ENCODE data around the gene CCNB2.
"Not testable (repeated sequence)": the region's sequence is repeated elsewhere in the genome, so short reads cannot be mapped to it uniquely, and the experiment has no call there.

CCNB2 gene

DNA sequence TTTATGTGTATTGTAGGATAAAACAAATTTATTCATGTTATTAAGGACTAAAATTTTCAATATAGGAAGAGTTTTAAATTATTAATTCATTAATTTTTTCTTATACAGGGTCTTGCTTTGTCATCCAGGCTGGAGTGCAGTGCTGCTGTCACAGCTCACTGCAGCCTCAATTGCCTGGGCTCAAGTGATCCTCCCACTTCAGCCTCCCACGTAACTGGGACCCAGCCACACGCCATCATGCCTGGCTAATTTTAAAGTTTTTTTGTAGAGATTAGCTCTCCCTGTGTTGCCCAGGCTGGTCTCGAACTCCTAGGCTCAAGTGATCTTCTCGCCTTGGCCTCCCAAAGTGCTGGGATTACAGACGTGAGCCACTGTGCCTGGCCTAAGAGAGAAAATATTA, 14.7 kb downstream of the CCNB2 start:
- no peak overlapping the region for H3K4me2 ChIP-seq (ENCODE audit: low read length)
- H3K79me2 ChIP-seq (ENCODE audit: low read length), result peaks cover 3% of the 10 kb centered on the region; the same call in 1 of the 2 replicates
- no peak overlapping the region for H2AFZ ChIP-seq (ENCODE audit: low read depth, low read length)
- peaks cover 7% of the 10 kb centered on the region; the same call in 1 of the 2 replicates for H4K20me1 ChIP-seq (ENCODE audit: insufficient read depth, low read length)
- no peak overlapping the region for H3K27ac ChIP-seq (ENCODE audit: low read length)
- H3K9ac ChIP-seq (ENCODE audit: low read length), result no peak overlapping the region
- H3K4me1 ChIP-seq (ENCODE audit: low read length), result no peaks in the 10 kb centered on the region
- H3K36me3 ChIP-seq (replicated peaks; ENCODE audit: low read depth, low read length), result peaks cover 71% of the 10 kb centered on the region
- no peaks in the 10 kb centered on the region for H3K9me3 ChIP-seq (ENCODE audit: insufficient read depth, low read length)
- TF ChIP-seq, protein P1, sequence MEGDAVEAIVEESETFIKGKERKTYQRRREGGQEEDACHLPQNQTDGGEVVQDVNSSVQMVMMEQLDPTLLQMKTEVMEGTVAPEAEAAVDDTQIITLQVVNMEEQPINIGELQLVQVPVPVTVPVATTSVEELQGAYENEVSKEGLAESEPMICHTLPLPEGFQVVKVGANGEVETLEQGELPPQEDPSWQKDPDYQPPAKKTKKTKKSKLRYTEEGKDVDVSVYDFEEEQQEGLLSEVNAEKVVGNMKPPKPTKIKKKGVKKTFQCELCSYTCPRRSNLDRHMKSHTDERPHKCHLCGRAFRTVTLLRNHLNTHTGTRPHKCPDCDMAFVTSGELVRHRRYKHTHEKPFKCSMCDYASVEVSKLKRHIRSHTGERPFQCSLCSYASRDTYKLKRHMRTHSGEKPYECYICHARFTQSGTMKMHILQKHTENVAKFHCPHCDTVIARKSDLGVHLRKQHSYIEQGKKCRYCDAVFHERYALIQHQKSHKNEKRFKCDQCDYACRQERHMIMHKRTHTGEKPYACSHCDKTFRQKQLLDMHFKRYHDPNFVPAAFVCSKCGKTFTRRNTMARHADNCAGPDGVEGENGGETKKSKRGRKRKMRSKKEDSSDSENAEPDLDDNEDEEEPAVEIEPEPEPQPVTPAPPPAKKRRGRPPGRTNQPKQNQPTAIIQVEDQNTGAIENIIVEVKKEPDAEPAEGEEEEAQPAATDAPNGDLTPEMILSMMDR (IDR thresholded peaks at IDR 0.05; ENCODE audit: low read depth, low read length), result no peak
- TF ChIP-seq EZH2phosphoT487 (IDR thresholded peaks at IDR 0.05; ENCODE audit: low read depth), result no peak
- H3K27me3 ChIP-seq (ENCODE audit: low read depth, low read length), result no peaks in the 10 kb centered on the region
- H3K4me3 ChIP-seq (ENCODE audit: low read length), result no peak overlapping the region

GRCh38 chr15:59120937-59121336, 16.0 kb downstream of the CCNB2 start:
- peaks cover 68% of the 10 kb centered on the region for H3K36me3 ChIP-seq (replicated peaks; ENCODE audit: low read depth, low read length)
- no peaks in the 10 kb centered on the region for H3K4me1 ChIP-seq (ENCODE audit: low read length)
- peaks cover 7% of the 10 kb centered on the region; the same call in 1 of the 2 replicates for H4K20me1 ChIP-seq (ENCODE audit: insufficient read depth, low read length)
- no peak overlapping the region for H3K9ac ChIP-seq (ENCODE audit: low read length)
- no peak overlapping the region for H3K4me2 ChIP-seq (ENCODE audit: low read length)
- H3K9me3 ChIP-seq (ENCODE audit: insufficient read depth, low read length), result no peaks in the 10 kb centered on the region
- H3K27me3 ChIP-seq (ENCODE audit: low read depth, low read length), result no peaks in the 10 kb centered on the region
- no peak overlapping the region for H3K27ac ChIP-seq (ENCODE audit: low read length)
- H3K4me3 ChIP-seq (ENCODE audit: low read length), result no peak overlapping the region
- H2AFZ ChIP-seq (ENCODE audit: low read depth, low read length), result no peak overlapping the region
- no peak for TF ChIP-seq EZH2phosphoT487 (IDR thresholded peaks at IDR 0.05; ENCODE audit: low read depth)
- TF ChIP-seq, protein P1 (IDR thresholded peaks at IDR 0.05; ENCODE audit: low read depth, low read length), result no peak
- peaks cover 3% of the 10 kb centered on the region; the same call in 1 of the 2 replicates for H3K79me2 ChIP-seq (ENCODE audit: low read length)

DNA sequence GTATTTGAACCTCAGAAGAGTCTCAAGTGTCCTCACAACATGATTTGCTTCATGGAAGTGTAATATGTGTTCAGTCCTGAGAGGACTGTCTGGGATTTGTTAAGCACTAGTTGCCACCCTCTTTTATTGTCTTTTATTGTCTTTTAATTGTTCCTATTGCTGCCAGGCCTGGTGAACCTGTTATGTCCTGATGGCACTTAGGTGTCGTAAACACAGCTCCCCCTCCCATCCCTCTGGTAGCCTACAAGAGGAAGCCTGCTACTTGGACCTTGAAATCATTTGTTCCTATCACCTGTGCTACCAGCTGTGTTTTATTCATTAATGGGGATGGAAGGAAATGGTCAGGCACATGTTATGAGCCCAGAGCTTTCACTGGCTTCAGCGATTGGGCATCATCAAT, 19.3 kb downstream of the CCNB2 start:
- H4K20me1 ChIP-seq (ENCODE audit: insufficient read depth, low read length), result peaks cover 7% of the 10 kb centered on the region; the same call in 1 of the 2 replicates
- no peak for TF ChIP-seq EZH2phosphoT487 (IDR thresholded peaks at IDR 0.05; ENCODE audit: low read depth)
- TF ChIP-seq, protein P1 (IDR thresholded peaks at IDR 0.05; ENCODE audit: low read depth, low read length), result no peak
- H3K4me3 ChIP-seq (ENCODE audit: low read length), result no peak overlapping the region
- no peak overlapping the region for H3K9ac ChIP-seq (ENCODE audit: low read length)
- no peak overlapping the region for H3K27ac ChIP-seq (ENCODE audit: low read length)
- H3K79me2 ChIP-seq (ENCODE audit: low read length), result peaks cover 30% of the 10 kb centered on the region
- H3K9me3 ChIP-seq (ENCODE audit: insufficient read depth, low read length), result no peaks in the 10 kb centered on the region
- no peak overlapping the region for H3K4me2 ChIP-seq (ENCODE audit: low read length)
- no peak overlapping the region for H2AFZ ChIP-seq (ENCODE audit: low read depth, low read length)
- H3K27me3 ChIP-seq (ENCODE audit: low read depth, low read length), result no peaks in the 10 kb centered on the region
- peaks cover 40% of the 10 kb centered on the region for H3K36me3 ChIP-seq (replicated peaks; ENCODE audit: low read depth, low read length)
- peaks cover 8% of the 10 kb centered on the region for H3K4me1 ChIP-seq (ENCODE audit: low read length)

GRCh38 chr15:59125683-59126082, 20.7 kb downstream of the CCNB2 start:
- peaks cover 35% of the 10 kb centered on the region for H3K79me2 ChIP-seq (ENCODE audit: low read length)

DNA sequence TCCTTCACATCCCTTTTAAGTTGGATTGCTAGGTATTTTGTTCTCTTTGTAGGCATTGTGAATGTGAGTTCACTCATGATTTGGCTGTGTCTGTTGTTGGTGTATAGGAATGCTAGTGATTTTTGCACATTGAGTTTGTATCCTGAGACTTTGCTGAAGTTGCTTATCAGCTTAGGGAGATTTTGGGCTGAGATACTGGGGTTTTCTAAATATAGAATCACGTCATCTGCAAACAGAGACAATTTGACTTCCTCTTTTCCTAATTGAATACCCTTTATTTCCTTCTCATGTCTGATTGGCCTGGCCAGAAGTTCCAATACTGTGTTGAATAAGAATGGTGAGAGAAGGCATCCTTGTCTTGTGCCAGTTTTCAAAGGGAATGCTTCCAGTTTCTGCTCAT, 22.3 kb downstream of the CCNB2 start:
- not testable (repeated sequence) for H4K20me1 ChIP-seq (ENCODE audit: insufficient read depth, low read length); H2AFZ ChIP-seq (ENCODE audit: low read depth, low read length); H3K4me3 ChIP-seq (ENCODE audit: low read length); H3K9ac ChIP-seq (ENCODE audit: low read length); H3K27me3 ChIP-seq (ENCODE audit: low read depth, low read length); H3K9me3 ChIP-seq (ENCODE audit: insufficient read depth, low read length); H3K4me1 ChIP-seq (ENCODE audit: low read length)
- Histone ChIP-seq H3K4me2 (ENCODE audit: low read length) (peak overlapping the region; percentile 45; the same call in 1 of the 2 replicates), H3K36me3 (replicated peaks; ENCODE audit: low read depth, low read length) (peaks cover 38% of the 10 kb centered on the region), H3K27ac (ENCODE audit: low read length) (0 out of 2 replicates have a peak overlapping the region, but pooled peaks have one; percentile 21), H3K79me2 (ENCODE audit: low read length) (peaks cover 33% of the 10 kb centered on the region)

More at GRCh38 chr15:59125683-59126082, 20.7 kb downstream of the CCNB2 start:
- not testable (repeated sequence) for H4K20me1 ChIP-seq (ENCODE audit: insufficient read depth, low read length); H3K27me3 ChIP-seq (ENCODE audit: low read depth, low read length); H2AFZ ChIP-seq (ENCODE audit: low read depth, low read length); H3K4me1 ChIP-seq (ENCODE audit: low read length); H3K9me3 ChIP-seq (ENCODE audit: insufficient read depth, low read length); H3K27ac ChIP-seq (ENCODE audit: low read length); H3K9ac ChIP-seq (ENCODE audit: low read length); H3K4me2 ChIP-seq (ENCODE audit: low read length); H3K4me3 ChIP-seq (ENCODE audit: low read length)
- peaks cover 35% of the 10 kb centered on the region for H3K36me3 ChIP-seq (replicated peaks; ENCODE audit: low read depth, low read length)
